HEK293T (cell line): Measurements from ENCODE around the gene NEIL1.

Source experiments
- ARNT ChIP-seq: fragments of 450-650 bp; IDR thresholded peaks from 2 replicates; pipeline ENCODE4 v1.6.1; 2017; ENCODE audit warnings: mild to moderate bottlenecking
- BHLHE40 ChIP-seq: fragments of 450-650 bp; IDR thresholded peaks from 2 replicates; pipeline ENCODE4 v1.6.1; 2016; ENCODE audit warnings: mild to moderate bottlenecking, moderate library complexity, borderline replicate concordance
- FOXK2 ChIP-seq: fragments of 450-650 bp; IDR thresholded peaks from 2 replicates; pipeline ENCODE4 v1.6.1; 2016; ENCODE audit warnings: mild to moderate bottlenecking
- FOXM1 ChIP-seq: fragments of 450-650 bp; IDR thresholded peaks from 2 replicates; pipeline ENCODE4 v1.6.1; 2017; ENCODE audit warnings: mild to moderate bottlenecking, borderline replicate concordance
- SP1 ChIP-seq: fragments of 450-650 bp; IDR thresholded peaks from 2 replicates; pipeline ENCODE4 v1.6.1; 2017
- SUZ12 ChIP-seq: fragments of 450-650 bp; IDR thresholded peaks from 2 replicates; pipeline ENCODE4 v1.6.1; 2016; ENCODE audit warnings: mild to moderate bottlenecking

DNA sequence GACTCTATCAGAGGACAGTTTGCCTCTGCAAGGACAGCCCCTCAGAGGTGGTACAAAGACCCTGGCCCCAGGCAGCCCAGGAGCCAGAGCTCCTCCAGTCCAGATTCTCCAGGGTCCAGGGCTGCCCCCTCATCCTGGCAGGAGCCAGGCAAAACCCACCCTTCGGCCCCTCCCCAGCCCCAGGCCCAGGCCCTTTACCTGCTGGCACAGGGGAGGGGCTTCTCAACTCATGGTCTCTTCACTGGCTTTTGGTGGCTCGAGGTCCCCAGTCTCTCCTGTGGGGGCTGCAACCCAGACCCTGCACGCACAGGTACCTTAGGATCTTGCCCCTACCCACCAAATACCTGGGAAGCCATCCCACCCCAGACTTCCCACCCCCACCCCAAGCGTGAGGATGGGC is 8.5 kb downstream of the NEIL1 start:
- TF ChIP-seq ARNT (no peak), FOXM1 (no peak), SP1 (no peak), SUZ12 (no peak), FOXK2 (no peak), BHLHE40 (no peak)
